Hepatocyte (in vitro differentiated cells): ENCODE measurements around the gene SLC35D2. TPM values are rescaled to one million over a fixed set of nuclear protein-coding genes. Genes with fewer than 3 reads are reported as not detected.
A peak's percentile ranks its signal among the peaks of the same experiment; 100 is the strongest.

ENCODE experiments used
- DNase-seq: peaks from one replicate; pipeline ENCODE4 v3.0.0-alpha.2; 2016; ENCODE audit warnings: low spot score
- H2AFZ ChIP-seq: fragments of 200-600 bp; sonication (generic); 2 replicates; pipeline ENCODE4 v1.6.0; 2016; ENCODE audit warnings: antibody characterized with exemption, mild to moderate bottlenecking
- H3K27ac ChIP-seq: fragments of 200-600 bp; sonication (generic); 2 replicates; pipeline ENCODE4 v1.5.1; 2016; ENCODE audit warnings: mild to moderate bottlenecking
- H3K27me3 ChIP-seq: fragments of 200-600 bp; sonication (generic); 2 replicates; pipeline ENCODE4 v1.6.1; 2016
- H3K36me3 ChIP-seq: fragments of 200-600 bp; sonication (generic); replicated peaks from 2 replicates; pipeline ENCODE4 v1.5.1; 2016; ENCODE audit warnings: low read depth; ENCODE audit not compliant: insufficient read depth
- H3K4me1 ChIP-seq: fragments of 200-600 bp; sonication (generic); 2 replicates; pipeline ENCODE4 v1.5.1; 2016; ENCODE audit warnings: mild to moderate bottlenecking, moderate library complexity; ENCODE audit not compliant: insufficient read depth
- H3K4me2 ChIP-seq: fragments of 200-600 bp; sonication (generic); 2 replicates; pipeline ENCODE4 v1.6.0; 2016
- H3K4me3 ChIP-seq: fragments of 200-600 bp; sonication (generic); 2 replicates; pipeline ENCODE4 v1.5.1; 2016; ENCODE audit warnings: mild to moderate bottlenecking
- H3K79me2 ChIP-seq: fragments of 200-600 bp; sonication (generic); 2 replicates; pipeline ENCODE4 v1.6.0; 2017; ENCODE audit warnings: mild to moderate bottlenecking
- H3K9me2 ChIP-seq: fragments of 200-600 bp; sonication (generic); replicated peaks from 2 replicates; pipeline ENCODE4 v1.6.0; 2017; ENCODE audit warnings: mild to moderate bottlenecking; ENCODE audit not compliant: insufficient read depth
- H3K9me3 ChIP-seq: fragments of 200-600 bp; sonication (generic); 2 replicates; pipeline ENCODE4 v1.5.1; 2016; ENCODE audit warnings: low read depth, mild to moderate bottlenecking
- H4K20me1 ChIP-seq: fragments of 200-600 bp; sonication (generic); 2 replicates; pipeline ENCODE4 v1.6.0; 2016; ENCODE audit warnings: mild to moderate bottlenecking; ENCODE audit not compliant: insufficient read depth, poor library complexity, severe bottlenecking
- EZH2 ChIP-seq: fragments of 200-600 bp; sonication (generic); IDR thresholded peaks from 2 replicates; pipeline ENCODE4 v1.6.1; 2016; ENCODE audit warnings: antibody characterized with exemption, mild to moderate bottlenecking, borderline replicate concordance
- EZH2phosphoT487 ChIP-seq: fragments of 200-600 bp; sonication (generic); IDR thresholded peaks from one replicate; pipeline ENCODE4 v1.6.1; 2018; ENCODE audit warnings: antibody characterized with exemption, mild to moderate bottlenecking, low read depth, moderate library complexity; ENCODE audit not compliant: unreplicated experiment, severe bottlenecking
- WGBS: methylation state at CpG from one replicate; pipeline ENCODE4 v1.1.6; 2016; ENCODE audit warnings: low lambda C conversion rate; ENCODE audit errors: missing lambda C conversion rate; 5-methylcytosine and 5-hydroxymethylcytosine counted together
- polyA plus RNA-seq: library from polyadenylated mRNA; unstranded; fragments of >200 nt; fragmentation: Nextera tagmentation; extraction: Ambion mirVana; gene quantifications from 2 replicates; pipeline ENCODE4 v1.2.1, GENCODE V29; 2016
- total RNA-seq: library from RNA; depleted of rRNA; stranded (reverse); fragments of >200 nt; gene quantifications from 2 replicates; pipeline ENCODE4 v1.2.3, GENCODE V29; 2014
- TF ChIP-seq, protein P1 (sequence below): fragments of 200-600 bp; sonication (generic); IDR thresholded peaks from 2 replicates; pipeline ENCODE4 v1.5.1; 2016; ENCODE audit warnings: antibody characterized with exemption, mild to moderate bottlenecking; ENCODE audit not compliant: poor library complexity

Gene SLC35D2
- total and polyA plus RNA-seq, 2 experiments from 2014 or later: 77.7 to 87.5 TPM

DNA sequence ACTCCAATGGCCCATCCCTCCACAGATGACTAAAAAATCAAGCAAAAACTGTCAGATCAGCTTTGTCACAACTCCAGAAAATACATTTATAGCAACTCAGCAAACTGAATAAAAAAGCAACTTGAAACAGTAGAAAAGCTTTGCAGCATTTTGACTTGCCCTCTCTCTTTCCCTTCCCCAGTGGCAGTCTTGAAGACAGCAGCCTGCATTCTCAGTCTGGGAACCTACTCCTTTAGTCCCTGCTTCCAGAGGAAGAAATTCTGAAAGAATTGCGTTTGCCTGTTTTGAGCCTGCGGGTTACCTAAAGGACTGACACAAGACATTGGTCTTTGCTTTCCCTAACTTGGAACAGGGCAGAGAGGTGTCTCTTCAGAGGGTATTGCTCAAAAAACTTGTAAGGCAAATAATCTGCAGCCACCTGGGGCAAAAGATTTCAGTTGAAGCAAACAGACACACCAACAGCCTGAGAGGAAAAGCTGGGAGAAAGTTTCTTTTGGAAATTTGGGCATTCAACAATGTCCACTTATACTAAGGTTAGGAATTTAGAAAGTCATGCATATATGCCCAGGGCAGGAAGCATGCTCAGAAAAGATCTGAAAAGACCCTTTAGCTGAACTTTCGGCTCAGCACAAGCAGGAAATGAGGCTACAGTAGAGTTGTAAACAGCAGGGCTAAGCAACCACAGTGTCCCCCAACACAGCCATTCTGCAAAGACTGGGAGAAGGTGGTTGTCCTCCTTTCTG lies 15.2 kb upstream of the SLC35D2 start:
- Histone ChIP-seq H3K4me3 (no peak overlapping the region), H3K9me2 (no peaks in the 10 kb centered on the region), H3K9me3 (no peaks in the 10 kb centered on the region), H4K20me1 (no peaks in the 10 kb centered on the region), H3K27me3 (no peaks in the 10 kb centered on the region), H3K79me2 (peaks cover 31% of the 10 kb centered on the region), H3K36me3 (no peaks in the 10 kb centered on the region), H3K4me2 (no peak overlapping the region), H3K27ac (peak overlapping the region; percentile 8), H3K4me1 (no peaks in the 10 kb centered on the region), H2AFZ (peak overlapping the region; percentile 39)
- TF ChIP-seq, protein P1, sequence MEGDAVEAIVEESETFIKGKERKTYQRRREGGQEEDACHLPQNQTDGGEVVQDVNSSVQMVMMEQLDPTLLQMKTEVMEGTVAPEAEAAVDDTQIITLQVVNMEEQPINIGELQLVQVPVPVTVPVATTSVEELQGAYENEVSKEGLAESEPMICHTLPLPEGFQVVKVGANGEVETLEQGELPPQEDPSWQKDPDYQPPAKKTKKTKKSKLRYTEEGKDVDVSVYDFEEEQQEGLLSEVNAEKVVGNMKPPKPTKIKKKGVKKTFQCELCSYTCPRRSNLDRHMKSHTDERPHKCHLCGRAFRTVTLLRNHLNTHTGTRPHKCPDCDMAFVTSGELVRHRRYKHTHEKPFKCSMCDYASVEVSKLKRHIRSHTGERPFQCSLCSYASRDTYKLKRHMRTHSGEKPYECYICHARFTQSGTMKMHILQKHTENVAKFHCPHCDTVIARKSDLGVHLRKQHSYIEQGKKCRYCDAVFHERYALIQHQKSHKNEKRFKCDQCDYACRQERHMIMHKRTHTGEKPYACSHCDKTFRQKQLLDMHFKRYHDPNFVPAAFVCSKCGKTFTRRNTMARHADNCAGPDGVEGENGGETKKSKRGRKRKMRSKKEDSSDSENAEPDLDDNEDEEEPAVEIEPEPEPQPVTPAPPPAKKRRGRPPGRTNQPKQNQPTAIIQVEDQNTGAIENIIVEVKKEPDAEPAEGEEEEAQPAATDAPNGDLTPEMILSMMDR: no peak
- no peak for TF ChIP-seq EZH2
- no peak for TF ChIP-seq EZH2phosphoT487
- 76% methylated on average over 3 of the region's 3 CpGs for WGBS
- DNase-seq: no peak

DNA sequence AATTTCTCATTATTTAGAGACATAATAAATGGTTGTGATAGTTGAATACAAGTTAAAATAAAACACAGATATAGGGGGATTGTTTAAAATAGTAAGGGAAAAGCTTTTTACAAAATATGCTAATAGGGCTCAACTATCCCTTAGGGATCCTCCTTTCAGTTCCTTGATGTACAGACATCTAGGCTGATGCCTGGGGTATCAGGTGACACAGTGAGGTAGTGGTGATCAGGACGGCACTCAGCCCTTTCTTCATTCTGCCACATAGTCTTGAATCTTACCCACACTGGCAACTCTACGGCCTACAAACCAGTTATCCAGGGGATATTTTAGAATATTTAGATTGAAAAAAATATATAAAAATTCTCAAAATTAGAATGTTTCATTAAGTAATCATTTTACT lies 12.5 kb upstream of the SLC35D2 start:
- DNase-seq: no peak
- TF ChIP-seq EZH2phosphoT487: no peak
- TF ChIP-seq EZH2: no peak
- TF ChIP-seq, protein P1: no peak
- Histone ChIP-seq H3K9me3 (no peaks in the 10 kb centered on the region), H3K4me1 (peaks cover 7% of the 10 kb centered on the region), H3K9me2 (no peaks in the 10 kb centered on the region), H3K4me3 (no peak overlapping the region), H3K79me2 (peaks cover 14% of the 10 kb centered on the region), H3K36me3 (no peaks in the 10 kb centered on the region), H3K27ac (no peak overlapping the region), H4K20me1 (no peaks in the 10 kb centered on the region), H2AFZ (no peak overlapping the region), H3K27me3 (no peaks in the 10 kb centered on the region), H3K4me2 (no peak overlapping the region)
- WGBS: 87% methylated on average over 2 of the region's 2 CpGs

DNA sequence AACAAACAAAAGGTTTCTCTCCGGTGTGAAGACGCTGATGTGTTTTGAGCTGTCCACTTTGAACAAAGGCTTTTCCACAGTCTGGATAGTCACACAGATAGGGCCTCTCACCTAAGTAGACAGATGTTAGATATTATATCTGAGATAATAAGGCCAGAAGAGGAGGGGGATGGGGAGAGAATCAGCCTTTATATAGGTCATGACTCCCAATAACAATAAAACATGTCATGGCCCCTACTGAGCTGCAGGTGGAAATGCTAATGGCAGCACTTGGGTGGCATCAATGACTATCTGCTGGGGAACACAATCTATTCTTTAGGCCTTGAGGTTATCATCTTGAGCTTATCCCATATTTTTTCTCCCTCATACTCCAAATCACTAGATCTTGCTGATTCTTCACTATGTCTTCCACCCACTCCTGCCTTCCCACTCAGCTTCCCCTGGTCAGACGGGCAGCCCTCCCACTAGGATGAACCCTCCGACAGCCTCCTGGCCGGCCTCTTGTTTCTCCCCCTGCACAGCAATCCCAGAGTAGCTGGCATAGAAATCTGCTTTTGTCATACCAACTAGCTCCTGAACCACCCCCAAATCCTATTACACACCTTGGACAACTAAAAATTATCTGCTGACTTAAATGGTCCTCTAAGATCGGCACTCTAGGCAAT lies 11.5 kb upstream of the SLC35D2 start:
- no peak overlapping the region for H3K4me3 ChIP-seq
- H3K4me2 ChIP-seq: no peak overlapping the region
- H3K9me3 ChIP-seq: no peaks in the 10 kb centered on the region
- H3K9me2 ChIP-seq: no peaks in the 10 kb centered on the region
- TF ChIP-seq, protein P1: no peak
- TF ChIP-seq EZH2phosphoT487 (no peak), EZH2 (no peak)
- H3K27me3 ChIP-seq: no peaks in the 10 kb centered on the region
- H3K79me2 ChIP-seq: peaks cover 5% of the 10 kb centered on the region
- no peaks in the 10 kb centered on the region for H3K36me3 ChIP-seq
- H3K27ac ChIP-seq: no peak overlapping the region
- peaks cover 7% of the 10 kb centered on the region for H3K4me1 ChIP-seq
- DNase-seq: no peak
- H2AFZ ChIP-seq: no peak overlapping the region
- WGBS: 92% methylated on average over 6 of the region's 6 CpGs
- H4K20me1 ChIP-seq: no peaks in the 10 kb centered on the region
